Measurements from ENCODE around the gene CACNB4.
"Not testable (repeated sequence)": the region's sequence is repeated elsewhere in the genome, so short reads cannot be mapped to it uniquely, and the experiment has no call there.

Gene CACNB4

GRCh38 chr2:151808258-151809072 is 290.4 kb downstream of the CACNB4 start:
- no peak for DNase-seq

GRCh38 chr2:151805961-151806360 is 292.9 kb downstream of the CACNB4 start:
- DNase-seq = no peak

- DNase-seq = no peak
Measured at GRCh38 chr2:151805343-151805742, 293.5 kb downstream of the CACNB4 start.

GRCh38 chr2:151803811-151804210 is 295.0 kb downstream of the CACNB4 start:
- DNase-seq = no peak

- DNase-seq = no peak
Measured at GRCh38 chr2:151802315-151802714, 296.5 kb downstream of the CACNB4 start.

GRCh38 chr2:151799886-151800292 is 299.0 kb downstream of the CACNB4 start:
- no peak for DNase-seq

GRCh38 chr2:151796774-151797173 is 302.1 kb downstream of the CACNB4 start:
- no peak for DNase-seq

- DNase-seq = no peak
Measured at GRCh38 chr2:151795646-151796240, 303.1 kb downstream of the CACNB4 start.

GRCh38 chr2:151794422-151794821 is 304.4 kb downstream of the CACNB4 start:
- not testable (repeated sequence) for DNase-seq

- no peak for DNase-seq
Measured at GRCh38 chr2:151793123-151793522, 305.7 kb downstream of the CACNB4 start.

- no peak for DNase-seq
Measured at GRCh38 chr2:151792589-151792988, 306.3 kb downstream of the CACNB4 start.

GRCh38 chr2:151791545-151791944 is 307.3 kb downstream of the CACNB4 start:
- DNase-seq = no peak

GRCh38 chr2:151790689-151791088 is 308.2 kb downstream of the CACNB4 start:
- no peak for DNase-seq

GRCh38 chr2:151789055-151789834 is 309.6 kb downstream of the CACNB4 start:
- DNase-seq = no peak

- DNase-seq = no peak
Measured at GRCh38 chr2:151786483-151786882, 312.4 kb downstream of the CACNB4 start.

- DNase-seq = no peak
Measured at GRCh38 chr2:151786077-151786476, 312.8 kb downstream of the CACNB4 start.

- no peak for DNase-seq
Measured at GRCh38 chr2:151783133-151783520, 315.7 kb downstream of the CACNB4 start.
